ENCODE measurements around the gene CACNA1B.

The CACNA1B gene

GRCh38 chr9:137959641-137960411 is 82.2 kb downstream of the CACNA1B start:
- H3K4me1 Mint-ChIP-seq (ENCODE audit: low read depth in 2 of 2) = peaks cover 0 to 3% of the 10 kb centered on the region in 2 donors
- no peak overlapping the region for H3K27ac Mint-ChIP-seq
- DNase-seq (no peak), ATAC-seq (replicated peaks) (no peak)
- H3K36me3 Mint-ChIP-seq (ENCODE audit: insufficient read depth) = no peaks in the 10 kb centered on the region
- no peak overlapping the region for H3K4me3 Mint-ChIP-seq
- peaks cover 0 to 41% of the 10 kb centered on the region in 2 donors for H3K27me3 Mint-ChIP-seq
- H3K9me3 Mint-ChIP-seq = no peaks in the 10 kb centered on the region

- DNase-seq = no peak
- Mint-ChIP-seq H3K4me1 (ENCODE audit: low read depth in 2 of 2) (peaks cover 0 to 3% of the 10 kb centered on the region in 2 donors), H3K27ac (no peak overlapping the region), H3K9me3 (no peaks in the 10 kb centered on the region), H3K36me3 (ENCODE audit: insufficient read depth) (no peaks in the 10 kb centered on the region), H3K4me3 (no peak overlapping the region), H3K27me3 (peaks cover 0 to 41% of the 10 kb centered on the region in 2 donors)
- no peak for ATAC-seq (replicated peaks)
Observed at GRCh38 chr9:137960496-137960895, 82.9 kb downstream of the CACNA1B start.

GRCh38 chr9:137963525-137963924 is 85.9 kb downstream of the CACNA1B start:
- no peak for DNase-seq
- Mint-ChIP-seq H3K9me3 (no peaks in the 10 kb centered on the region), H3K27me3 (peaks cover 15 to 56% of the 10 kb centered on the region in 2 donors), H3K36me3 (ENCODE audit: insufficient read depth) (no peaks in the 10 kb centered on the region), H3K27ac (no peak overlapping the region), H3K4me3 (no peak overlapping the region), H3K4me1 (ENCODE audit: low read depth in 2 of 2) (peaks cover 0 to 3% of the 10 kb centered on the region in 2 donors)
- ATAC-seq (replicated peaks) = no peak

GRCh38 chr9:137965177-137965795 is 87.7 kb downstream of the CACNA1B start:
- H3K27ac Mint-ChIP-seq = no peak overlapping the region
- H3K4me3 Mint-ChIP-seq = no peak overlapping the region
- H3K9me3 Mint-ChIP-seq = no peaks in the 10 kb centered on the region
- H3K4me1 Mint-ChIP-seq (ENCODE audit: low read depth in 2 of 2) = no peaks in the 10 kb centered on the region
- peaks cover 23 to 57% of the 10 kb centered on the region in 2 donors for H3K27me3 Mint-ChIP-seq
- H3K36me3 Mint-ChIP-seq (ENCODE audit: insufficient read depth) = no peaks in the 10 kb centered on the region
- ATAC-seq (replicated peaks) (no peak), DNase-seq (no peak)

- H3K36me3 Mint-ChIP-seq (ENCODE audit: insufficient read depth) = no peaks in the 10 kb centered on the region
- DNase-seq = no peak
- no peak for ATAC-seq (replicated peaks)
- H3K27ac Mint-ChIP-seq = no peak overlapping the region
- H3K4me1 Mint-ChIP-seq (ENCODE audit: low read depth in 2 of 2) = no peaks in the 10 kb centered on the region
- no peak overlapping the region for H3K4me3 Mint-ChIP-seq
- no peaks in the 10 kb centered on the region for H3K9me3 Mint-ChIP-seq
- peaks cover 40 to 72% of the 10 kb centered on the region in 2 donors for H3K27me3 Mint-ChIP-seq
Observed at GRCh38 chr9:137967280-137967953, 89.8 kb downstream of the CACNA1B start.

GRCh38 chr9:137968235-137968634 is 90.7 kb downstream of the CACNA1B start:
- H3K27me3 Mint-ChIP-seq = peaks cover 46 to 72% of the 10 kb centered on the region in 2 donors
- no peak overlapping the region for H3K4me3 Mint-ChIP-seq
- no peaks in the 10 kb centered on the region for H3K4me1 Mint-ChIP-seq (ENCODE audit: low read depth in 2 of 2)
- no peak for ATAC-seq (replicated peaks)
- DNase-seq = no peak
- no peak overlapping the region for H3K27ac Mint-ChIP-seq
- H3K36me3 Mint-ChIP-seq (ENCODE audit: insufficient read depth) = no peaks in the 10 kb centered on the region
- no peaks in the 10 kb centered on the region for H3K9me3 Mint-ChIP-seq

- Mint-ChIP-seq H3K4me3 (no peak overlapping the region), H3K27me3 (peaks cover 46 to 71% of the 10 kb centered on the region in 2 donors), H3K9me3 (no peaks in the 10 kb centered on the region), H3K4me1 (ENCODE audit: low read depth in 2 of 2) (no peaks in the 10 kb centered on the region), H3K36me3 (ENCODE audit: insufficient read depth) (no peaks in the 10 kb centered on the region), H3K27ac (no peak overlapping the region)
- DNase-seq = no peak
- ATAC-seq (replicated peaks) = no peak
Observed at GRCh38 chr9:137969008-137969407, 91.4 kb downstream of the CACNA1B start.

- no peak for ATAC-seq (replicated peaks)
- no peaks in the 10 kb centered on the region for H3K36me3 Mint-ChIP-seq (ENCODE audit: insufficient read depth)
- no peaks in the 10 kb centered on the region for H3K4me1 Mint-ChIP-seq (ENCODE audit: low read depth in 2 of 2)
- no peak overlapping the region for H3K4me3 Mint-ChIP-seq
- no peaks in the 10 kb centered on the region for H3K9me3 Mint-ChIP-seq
- DNase-seq = no peak
- H3K27ac Mint-ChIP-seq = no peak overlapping the region
- H3K27me3 Mint-ChIP-seq = peaks cover 46 to 69% of the 10 kb centered on the region in 2 donors
Observed at GRCh38 chr9:137969685-137970084, 92.1 kb downstream of the CACNA1B start.

GRCh38 chr9:137970098-137970497 is 92.5 kb downstream of the CACNA1B start:
- no peak overlapping the region for H3K4me3 Mint-ChIP-seq
- ATAC-seq (replicated peaks) (no peak), DNase-seq (no peak)
- no peak overlapping the region for H3K27ac Mint-ChIP-seq
- no peaks in the 10 kb centered on the region for H3K36me3 Mint-ChIP-seq (ENCODE audit: insufficient read depth)
- no peaks in the 10 kb centered on the region for H3K4me1 Mint-ChIP-seq (ENCODE audit: low read depth in 2 of 2)
- H3K27me3 Mint-ChIP-seq = peaks cover 46 to 69% of the 10 kb centered on the region in 2 donors
- no peaks in the 10 kb centered on the region for H3K9me3 Mint-ChIP-seq

GRCh38 chr9:137970686-137971476 is 93.3 kb downstream of the CACNA1B start:
- Mint-ChIP-seq H3K9me3 (no peaks in the 10 kb centered on the region), H3K4me1 (ENCODE audit: low read depth in 2 of 2) (no peaks in the 10 kb centered on the region), H3K27me3 (peaks cover 46 to 70% of the 10 kb centered on the region in 2 donors), H3K4me3 (no peak overlapping the region), H3K36me3 (ENCODE audit: insufficient read depth) (no peaks in the 10 kb centered on the region), H3K27ac (no peak overlapping the region)
- ATAC-seq (replicated peaks) (no peak), DNase-seq (no peak)

GRCh38 chr9:137971477-137972138 is 94.0 kb downstream of the CACNA1B start:
- no peak overlapping the region for H3K27ac Mint-ChIP-seq
- ATAC-seq (replicated peaks) (no peak), DNase-seq (no peak)
- H3K4me3 Mint-ChIP-seq = no peak overlapping the region
- H3K36me3 Mint-ChIP-seq (ENCODE audit: insufficient read depth) = no peaks in the 10 kb centered on the region
- no peaks in the 10 kb centered on the region for H3K4me1 Mint-ChIP-seq (ENCODE audit: low read depth in 2 of 2)
- peaks cover 46 to 70% of the 10 kb centered on the region in 2 donors for H3K27me3 Mint-ChIP-seq
- no peaks in the 10 kb centered on the region for H3K9me3 Mint-ChIP-seq

- DNase-seq (no peak), ATAC-seq (replicated peaks) (no peak)
- Mint-ChIP-seq H3K4me3 (no peak overlapping the region), H3K9me3 (no peaks in the 10 kb centered on the region), H3K36me3 (ENCODE audit: insufficient read depth) (no peaks in the 10 kb centered on the region), H3K27ac (no peak overlapping the region), H3K27me3 (peaks cover 39 to 64% of the 10 kb centered on the region in 2 donors), H3K4me1 (ENCODE audit: low read depth in 2 of 2) (no peaks in the 10 kb centered on the region)
Observed at GRCh38 chr9:137972355-137972987, 94.9 kb downstream of the CACNA1B start.
